ENCODE measurements around the gene NLRP3. TPM values are rescaled to one million over a fixed set of nuclear protein-coding genes. Genes with fewer than 3 reads are reported as not detected.

NLRP3 gene
- total and polyA plus RNA-seq, 9 of the 15 experiments (the other 6 are each of a cell fraction or from before 2014, with no cell fraction given), result not detected

- no TSS peak for BruUV-seq (replicated peaks)
Observed at GRCh38 chr1:247442164-247442563, 26.2 kb downstream of the NLRP3 start.

More at GRCh38 chr1:247442164-247442563, 26.2 kb downstream of the NLRP3 start:
- no peak for FAIRE-seq
- H2AFZ ChIP-seq (ENCODE audit: low read depth, low read length), result no peak overlapping the region
- H3K4me1 ChIP-seq (replicated peaks in 1 of 2; ENCODE audit: control insufficient read depth in 2 of 2, insufficient read depth in 2 of 2, low read length in 2 of 2), result no peaks in the 10 kb centered on the region
- no peak overlapping the region for H3K4me3 ChIP-seq
- no peaks in the 10 kb centered on the region for H3K9me1 ChIP-seq (ENCODE audit: control insufficient read depth, insufficient read depth, low read length)
- H3K36me3 ChIP-seq (ENCODE audit: control insufficient read depth, insufficient read depth, low read length), result no peaks in the 10 kb centered on the region
- H3K9ac ChIP-seq (ENCODE audit: insufficient read depth in 1 of 2, low read depth in 2 of 2, low read length in 2 of 2), result no peak overlapping the region
- H4K20me1 ChIP-seq (replicated peaks; ENCODE audit: control insufficient read depth, insufficient read depth, low read length), result no peaks in the 10 kb centered on the region
- no peak for ATAC-seq
- H3K27ac ChIP-seq (ENCODE audit: extremely low read depth, low read depth, low read length), result no peak overlapping the region
- 0% methylated on average over 4 of the region's 4 CpGs for WGBS (ENCODE audit: insufficient coverage, low coverage, missing lambda C conversion rate)
- in situ Hi-C loops (cut with MboI) (no loop called here), intact Hi-C loops (cut with micrococcal nuclease) (no loop called here)
- no peaks in the 10 kb centered on the region for H3K9me3 ChIP-seq (replicated peaks; ENCODE audit: control insufficient read depth, insufficient read depth, low read depth, low read length)
- DNase-seq (ENCODE audit: extremely low read depth in 1 of 4, low spot score in 3 of 4), result no peak
- ChIA-PET POLR2A (interaction anchor here (0.6 to 1.1 kb wide), 2 partner anchors 9 to 11 kb away, joined by 3 read pairs; no protein-coding TSS in a partner anchor), CTCF (ENCODE audit: low intra/inter-chr PET ratio) (no interaction called here)
- H3K27me3 ChIP-seq (ENCODE audit: control insufficient read depth in 2 of 2, insufficient read depth in 2 of 2, low read length in 2 of 2), result peaks cover 11 to 25% of the 10 kb centered on the region in 2 experiments
- no peaks in the 10 kb centered on the region for H3K79me2 ChIP-seq (ENCODE audit: control insufficient read depth, insufficient read depth, low read length)
- H3K4me2 ChIP-seq (ENCODE audit: insufficient read depth, low read length), result no peak overlapping the region
- TF ChIP-seq ZNF212 (CRISPR knock-in tag; IDR thresholded peaks at IDR 0.05) (no peak), MCM2 (IDR thresholded peaks at IDR 0.05; ENCODE audit: low read depth) (no peak), SMARCA4 (IDR thresholded peaks at IDR 0.05) (no peak), ZC3H4 (CRISPR knock-in tag; IDR thresholded peaks at IDR 0.05; ENCODE audit: borderline replicate concordance) (no peak), TSC22D4 (tag; IDR thresholded peaks at IDR 0.05) (no peak), CREB1 (IDR thresholded peaks at IDR 0.05) (no peak), CREB1 (CRISPR knock-in tag; IDR thresholded peaks at IDR 0.05) (no peak), GTF2F1 (IDR thresholded peaks at IDR 0.05; ENCODE audit: low read depth, low read length) (no peak), STAG1 (CRISPR knock-in tag; IDR thresholded peaks at IDR 0.05; ENCODE audit: borderline replicate concordance) (no peak), POLR2AphosphoS2 (IDR thresholded peaks at IDR 0.05; ENCODE audit: low read length) (no peak), KAT2B (IDR thresholded peaks at IDR 0.05; ENCODE audit: low read depth, low read length) (no peak), CCNT2 (IDR thresholded peaks at IDR 0.05; ENCODE audit: borderline replicate concordance, extremely low read depth, insufficient read length, low read depth, low read length) (no peak), FIP1L1 (IDR thresholded peaks at IDR 0.05; ENCODE audit: low read depth, low read length, poor library complexity, severe bottlenecking) (no peak), ZSCAN29 (IDR thresholded peaks at IDR 0.05) (no peak), U2AF1 (optimal IDR thresholded peaks at IDR 0.05; ENCODE audit: low read depth, low read length) (no peak), NR1H2 (CRISPR knock-in tag; IDR thresholded peaks at IDR 0.05) (no peak), ZNF766 (CRISPR knock-in tag; conservative IDR thresholded peaks at IDR 0.05) (no peak), ZNF436 (CRISPR knock-in tag; IDR thresholded peaks at IDR 0.05) (no peak)
- TF ChIP-seq, protein P1, sequence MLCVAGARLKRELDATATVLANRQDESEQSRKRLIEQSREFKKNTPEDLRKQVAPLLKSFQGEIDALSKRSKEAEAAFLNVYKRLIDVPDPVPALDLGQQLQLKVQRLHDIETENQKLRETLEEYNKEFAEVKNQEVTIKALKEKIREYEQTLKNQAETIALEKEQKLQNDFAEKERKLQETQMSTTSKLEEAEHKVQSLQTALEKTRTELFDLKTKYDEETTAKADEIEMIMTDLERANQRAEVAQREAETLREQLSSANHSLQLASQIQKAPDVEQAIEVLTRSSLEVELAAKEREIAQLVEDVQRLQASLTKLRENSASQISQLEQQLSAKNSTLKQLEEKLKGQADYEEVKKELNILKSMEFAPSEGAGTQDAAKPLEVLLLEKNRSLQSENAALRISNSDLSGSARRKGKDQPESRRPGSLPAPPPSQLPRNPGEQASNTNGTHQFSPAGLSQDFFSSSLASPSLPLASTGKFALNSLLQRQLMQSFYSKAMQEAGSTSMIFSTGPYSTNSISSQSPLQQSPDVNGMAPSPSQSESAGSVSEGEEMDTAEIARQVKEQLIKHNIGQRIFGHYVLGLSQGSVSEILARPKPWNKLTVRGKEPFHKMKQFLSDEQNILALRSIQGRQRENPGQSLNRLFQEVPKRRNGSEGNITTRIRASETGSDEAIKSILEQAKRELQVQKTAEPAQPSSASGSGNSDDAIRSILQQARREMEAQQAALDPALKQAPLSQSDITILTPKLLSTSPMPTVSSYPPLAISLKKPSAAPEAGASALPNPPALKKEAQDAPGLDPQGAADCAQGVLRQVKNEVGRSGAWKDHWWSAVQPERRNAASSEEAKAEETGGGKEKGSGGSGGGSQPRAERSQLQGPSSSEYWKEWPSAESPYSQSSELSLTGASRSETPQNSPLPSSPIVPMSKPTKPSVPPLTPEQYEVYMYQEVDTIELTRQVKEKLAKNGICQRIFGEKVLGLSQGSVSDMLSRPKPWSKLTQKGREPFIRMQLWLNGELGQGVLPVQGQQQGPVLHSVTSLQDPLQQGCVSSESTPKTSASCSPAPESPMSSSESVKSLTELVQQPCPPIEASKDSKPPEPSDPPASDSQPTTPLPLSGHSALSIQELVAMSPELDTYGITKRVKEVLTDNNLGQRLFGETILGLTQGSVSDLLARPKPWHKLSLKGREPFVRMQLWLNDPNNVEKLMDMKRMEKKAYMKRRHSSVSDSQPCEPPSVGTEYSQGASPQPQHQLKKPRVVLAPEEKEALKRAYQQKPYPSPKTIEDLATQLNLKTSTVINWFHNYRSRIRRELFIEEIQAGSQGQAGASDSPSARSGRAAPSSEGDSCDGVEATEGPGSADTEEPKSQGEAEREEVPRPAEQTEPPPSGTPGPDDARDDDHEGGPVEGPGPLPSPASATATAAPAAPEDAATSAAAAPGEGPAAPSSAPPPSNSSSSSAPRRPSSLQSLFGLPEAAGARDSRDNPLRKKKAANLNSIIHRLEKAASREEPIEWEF (CRISPR knock-in tag; IDR thresholded peaks at IDR 0.05), result no peak
- TF ChIP-seq, protein P2, sequence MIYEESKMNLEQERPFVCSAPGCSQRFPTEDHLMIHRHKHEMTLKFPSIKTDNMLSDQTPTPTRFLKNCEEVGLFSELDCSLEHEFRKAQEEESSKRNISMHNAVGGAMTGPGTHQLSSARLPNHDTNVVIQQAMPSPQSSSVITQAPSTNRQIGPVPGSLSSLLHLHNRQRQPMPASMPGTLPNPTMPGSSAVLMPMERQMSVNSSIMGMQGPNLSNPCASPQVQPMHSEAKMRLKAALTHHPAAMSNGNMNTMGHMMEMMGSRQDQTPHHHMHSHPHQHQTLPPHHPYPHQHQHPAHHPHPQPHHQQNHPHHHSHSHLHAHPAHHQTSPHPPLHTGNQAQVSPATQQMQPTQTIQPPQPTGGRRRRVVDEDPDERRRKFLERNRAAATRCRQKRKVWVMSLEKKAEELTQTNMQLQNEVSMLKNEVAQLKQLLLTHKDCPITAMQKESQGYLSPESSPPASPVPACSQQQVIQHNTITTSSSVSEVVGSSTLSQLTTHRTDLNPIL (CRISPR knock-in tag; IDR thresholded peaks at IDR 0.05), result no peak

Data from K562 (cell line).